NAMALWA (cell line): ENCODE measurements around the gene RRM2.
"Not testable (repeated sequence)": the region's sequence is repeated elsewhere in the genome, so short reads cannot be mapped to it uniquely, and the experiment has no call there.

Experiments used
- DNase-seq: peaks from one replicate; pipeline ENCODE4 v3.0.0-alpha.2; 2015; ENCODE audit warnings: low spot score

RRM2 gene

GRCh38 chr2:10132596-10132995 lies 10.1 kb downstream of the RRM2 start:
- DNase-seq: no peak

- no peak for DNase-seq
These were observed 10.6 kb downstream of the RRM2 start for GRCh38 chr2:10132996-10133647.

GRCh38 chr2:10135296-10136089 lies 13.0 kb downstream of the RRM2 start:
- DNase-seq: peak; percentile 55

- no peak for DNase-seq
These were observed 13.8 kb downstream of the RRM2 start for GRCh38 chr2:10136101-10136934.

GRCh38 chr2:10137053-10137843 lies 14.7 kb downstream of the RRM2 start:
- DNase-seq: no peak

GRCh38 chr2:10139536-10139935 lies 17.0 kb downstream of the RRM2 start:
- no peak for DNase-seq

GRCh38 chr2:10140841-10141610 lies 18.5 kb downstream of the RRM2 start:
- DNase-seq: no peak

GRCh38 chr2:10141736-10142639 lies 19.4 kb downstream of the RRM2 start:
- DNase-seq: peak; percentile 51

GRCh38 chr2:10142640-10142965 lies 20.1 kb downstream of the RRM2 start:
- no peak for DNase-seq

- no peak for DNase-seq
These were observed 22.4 kb downstream of the RRM2 start for GRCh38 chr2:10144771-10145518.

GRCh38 chr2:10145519-10146357 lies 23.2 kb downstream of the RRM2 start:
- DNase-seq: no peak

GRCh38 chr2:10146366-10147005 lies 23.9 kb downstream of the RRM2 start:
- DNase-seq: no peak

GRCh38 chr2:10147050-10147660 lies 24.6 kb downstream of the RRM2 start:
- not testable (repeated sequence) for DNase-seq

GRCh38 chr2:10148268-10148667 lies 25.7 kb downstream of the RRM2 start:
- no peak for DNase-seq

- no peak for DNase-seq
These were observed 27.1 kb downstream of the RRM2 start for GRCh38 chr2:10149635-10150034.

GRCh38 chr2:10150436-10150835 lies 27.9 kb downstream of the RRM2 start:
- DNase-seq: no peak

- DNase-seq: no peak
These were observed 28.9 kb downstream of the RRM2 start for GRCh38 chr2:10151462-10151861.

- peak; percentile 38 for DNase-seq
These were observed 34.8 kb downstream of the RRM2 start for GRCh38 chr2:10157293-10157692.
